Renal cortex interstitium (tissue), 11 donors: ENCODE measurements around the gene ZNF770. TPM values are rescaled to one million over a fixed set of nuclear protein-coding genes. Genes with fewer than 3 reads are reported as not detected.
"Not testable (repeated sequence)": the region's sequence is repeated elsewhere in the genome, so short reads cannot be mapped to it uniquely, and the experiment has no call there.

Experiments used
- DNase-seq, 11 donors: peaks; one replicate each; pipeline ENCODE4 v3.0.0-alpha.2; 2013; ENCODE audit warnings: low read depth in 9 of 11, low spot score in 4 of 11; ENCODE audit errors: extremely low read depth in 1 of 11
- polyA plus RNA-seq, 3 donors: library from polyadenylated mRNA; unstranded; fragments of 120-200 nt; gene quantifications; one replicate each; pipeline ENCODE4 v1.2.1, GENCODE V29; 2013; ENCODE audit not compliant: insufficient read length in 3 of 3

The ZNF770 gene
- polyA plus RNA-seq, 3 donors = 64.4 to 79.9 (median 68.9) TPM

DNA sequence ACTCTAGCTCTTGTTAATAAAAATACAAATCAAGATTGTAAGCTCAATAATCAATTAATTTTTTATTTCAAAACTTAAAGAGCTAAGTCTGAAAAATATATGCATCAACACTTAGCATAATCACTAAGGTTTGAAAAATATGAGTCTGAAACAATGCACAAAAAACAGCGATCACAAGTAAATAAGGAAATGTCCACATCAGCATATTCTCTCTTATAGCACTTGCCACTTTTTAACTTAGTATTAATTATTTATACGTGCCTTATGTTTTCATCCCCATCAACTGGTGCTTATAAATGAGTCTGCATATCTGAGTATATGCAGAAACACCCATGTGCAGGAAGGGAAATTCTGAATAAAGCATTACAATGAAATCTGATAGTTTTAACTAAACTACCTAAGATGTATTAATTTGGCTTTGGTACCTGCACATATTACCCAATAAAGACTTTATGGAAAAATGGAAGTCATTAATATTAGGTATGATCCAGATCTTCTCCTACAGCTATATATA is 46.8 kb downstream of the ZNF770 start:
- no peak for DNase-seq

DNA sequence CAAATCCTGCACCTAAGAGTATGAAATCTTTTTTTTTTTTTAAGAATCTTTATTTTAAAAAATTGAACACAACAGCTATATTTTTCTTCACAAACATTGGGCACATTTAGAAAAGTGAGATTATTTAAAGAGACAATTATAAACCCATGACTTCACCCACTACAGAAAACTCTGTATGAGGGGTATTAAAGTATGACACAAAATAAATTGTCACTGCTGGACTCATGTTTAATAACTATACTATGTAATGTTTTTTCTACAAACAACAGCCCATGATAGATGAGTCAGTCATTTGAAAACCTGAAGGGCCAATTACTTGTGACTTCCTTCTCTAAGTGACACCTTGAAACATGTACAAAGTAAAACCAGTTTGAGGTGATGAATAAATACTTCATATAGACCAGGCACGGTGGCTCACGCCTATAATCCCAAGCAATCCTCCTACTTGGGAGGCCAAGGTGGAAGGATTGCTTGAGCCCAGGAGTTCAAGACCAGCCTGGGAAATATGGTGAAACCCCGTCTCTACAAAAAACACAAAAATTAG is 54.6 kb downstream of the ZNF770 start:
- no peak for DNase-seq

DNA sequence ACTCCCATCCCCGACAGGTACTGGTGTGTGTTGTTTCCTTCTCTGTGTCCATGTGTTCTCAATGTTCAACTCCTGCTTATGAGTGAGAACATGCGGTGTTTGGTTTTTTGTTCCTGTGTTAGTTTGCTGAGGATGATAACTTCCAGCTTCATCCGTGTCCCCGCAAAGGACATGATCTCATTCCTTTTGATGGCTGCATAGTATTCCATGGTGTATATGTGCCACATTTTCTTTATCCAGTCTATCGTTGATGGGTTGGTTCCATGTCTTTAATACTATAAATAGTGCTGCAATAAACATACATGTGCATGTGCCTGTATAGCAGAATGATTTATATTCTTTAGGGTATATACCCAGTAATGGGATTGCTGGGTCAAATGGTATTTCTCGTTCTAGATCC is 59.7 kb downstream of the ZNF770 start:
- not testable (repeated sequence) for DNase-seq

Other genes with a start within 250 kb of the ZNF770 start
- gene GJD2, start 233.3 kb downstream of the ZNF770 start, polyA plus RNA-seq = under 1 TPM in 1 of 3 donors, not detected in 2; 0.06 TPM
- gene ACTC1, start 192.7 kb downstream of the ZNF770 start, polyA plus RNA-seq = 10 to 100 TPM in 1 of 3 donors, 1 to 10 TPM in 1, under 1 TPM in 1; 0.90 to 22.0 (median 1.2) TPM
- 10 to 100 TPM; 36.4 to 44.8 (median 41.8) TPM for gene AQR, start 18.5 kb downstream of the ZNF770 start, polyA plus RNA-seq
- under 1 TPM in 1 of 3 donors, not detected in 2; 0.41 TPM for gene NANOGP8, start 97.0 kb upstream of the ZNF770 start, polyA plus RNA-seq